AG04449 (cell line): ENCODE data around the gene CIZ1.

Source experiments
- CTCF ChIA-PET: fragments of 350-600 bp; formaldehyde crosslinking; extraction: SDS; loops from one replicate; lab custom pipeline; 2021; ENCODE audit warnings: antibody characterized with exemption; lab: Yijun Ruan, JAX
- POLR2A ChIA-PET: fragments of 400-600, 350-600 bp; formaldehyde crosslinking; extraction: SDS; loops from one replicate; lab custom pipeline; 2020; ENCODE audit warnings: antibody characterized with exemption, inconsistent platforms; lab: Yijun Ruan, JAX
- DNase-seq: peaks from one replicate; pipeline ENCODE4 v3.0.0-alpha.2; 2010; ENCODE audit warnings: low read depth, low spot score
- H3K4me3 ChIP-seq: 2 replicates; pipeline ENCODE4 v1.5.1; 2011; ENCODE audit warnings: low read depth, mild to moderate bottlenecking, control low read depth, low read length
- TF ChIP-seq, protein P1 (sequence below): IDR thresholded peaks from one replicate; pipeline ENCODE4 v1.5.1; 2011; ENCODE audit warnings: mild to moderate bottlenecking, moderate library complexity, low read length, control low read depth, inconsistent platforms; ENCODE audit not compliant: insufficient read depth; ENCODE audit errors: missing control alignments

The CIZ1 gene

DNA sequence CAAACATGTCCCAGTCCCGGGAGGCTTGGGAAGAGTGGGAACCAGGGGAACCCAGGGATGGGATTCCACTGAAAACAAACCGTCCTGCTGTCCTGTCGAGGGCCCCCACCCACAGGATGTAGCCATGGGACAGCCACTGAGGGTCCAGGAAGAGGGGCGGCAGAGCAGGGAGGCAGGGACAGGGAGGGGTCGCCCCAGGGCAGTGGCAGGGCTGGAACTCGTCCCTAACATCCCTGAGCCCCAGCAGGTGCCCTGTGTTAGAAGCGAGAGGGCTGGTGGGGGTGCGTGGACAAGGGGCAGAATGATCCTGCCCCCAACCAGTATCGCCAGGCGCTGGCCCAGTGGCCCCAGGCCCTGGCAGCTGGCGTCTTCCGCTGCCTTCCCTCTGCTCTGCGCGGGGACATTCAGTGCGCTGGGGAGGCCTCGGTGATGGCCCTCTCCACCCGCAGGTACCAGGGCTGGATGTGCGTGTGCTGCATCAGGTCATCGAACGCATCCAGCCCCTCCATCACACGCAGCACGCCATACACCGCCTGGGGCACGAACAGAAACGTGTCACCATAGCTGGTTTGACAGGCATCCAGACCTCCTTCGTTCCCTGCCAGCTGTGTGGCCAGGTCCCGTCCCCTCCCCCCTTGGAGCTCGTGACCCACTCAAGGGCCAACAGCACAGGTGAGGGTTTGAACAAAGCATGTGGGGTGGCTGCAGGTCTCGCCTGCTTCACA lies 70.5 kb downstream of the CIZ1 start:
- no peak for DNase-seq
- H3K4me3 ChIP-seq: no peak overlapping the region
- TF ChIP-seq, protein P1, sequence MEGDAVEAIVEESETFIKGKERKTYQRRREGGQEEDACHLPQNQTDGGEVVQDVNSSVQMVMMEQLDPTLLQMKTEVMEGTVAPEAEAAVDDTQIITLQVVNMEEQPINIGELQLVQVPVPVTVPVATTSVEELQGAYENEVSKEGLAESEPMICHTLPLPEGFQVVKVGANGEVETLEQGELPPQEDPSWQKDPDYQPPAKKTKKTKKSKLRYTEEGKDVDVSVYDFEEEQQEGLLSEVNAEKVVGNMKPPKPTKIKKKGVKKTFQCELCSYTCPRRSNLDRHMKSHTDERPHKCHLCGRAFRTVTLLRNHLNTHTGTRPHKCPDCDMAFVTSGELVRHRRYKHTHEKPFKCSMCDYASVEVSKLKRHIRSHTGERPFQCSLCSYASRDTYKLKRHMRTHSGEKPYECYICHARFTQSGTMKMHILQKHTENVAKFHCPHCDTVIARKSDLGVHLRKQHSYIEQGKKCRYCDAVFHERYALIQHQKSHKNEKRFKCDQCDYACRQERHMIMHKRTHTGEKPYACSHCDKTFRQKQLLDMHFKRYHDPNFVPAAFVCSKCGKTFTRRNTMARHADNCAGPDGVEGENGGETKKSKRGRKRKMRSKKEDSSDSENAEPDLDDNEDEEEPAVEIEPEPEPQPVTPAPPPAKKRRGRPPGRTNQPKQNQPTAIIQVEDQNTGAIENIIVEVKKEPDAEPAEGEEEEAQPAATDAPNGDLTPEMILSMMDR: no peak
- CTCF ChIA-PET: interaction anchor here (1.0 to 2.4 kb wide), 8 partner anchors 8 to 178 kb away, joined by 3 to 15 read pairs (median 5); no protein-coding TSS in a partner anchor
- POLR2A ChIA-PET: interaction anchor here (0.6 kb wide), 1 partner anchor 23 kb away, joined by 3 read pairs; no protein-coding TSS in a partner anchor

DNA sequence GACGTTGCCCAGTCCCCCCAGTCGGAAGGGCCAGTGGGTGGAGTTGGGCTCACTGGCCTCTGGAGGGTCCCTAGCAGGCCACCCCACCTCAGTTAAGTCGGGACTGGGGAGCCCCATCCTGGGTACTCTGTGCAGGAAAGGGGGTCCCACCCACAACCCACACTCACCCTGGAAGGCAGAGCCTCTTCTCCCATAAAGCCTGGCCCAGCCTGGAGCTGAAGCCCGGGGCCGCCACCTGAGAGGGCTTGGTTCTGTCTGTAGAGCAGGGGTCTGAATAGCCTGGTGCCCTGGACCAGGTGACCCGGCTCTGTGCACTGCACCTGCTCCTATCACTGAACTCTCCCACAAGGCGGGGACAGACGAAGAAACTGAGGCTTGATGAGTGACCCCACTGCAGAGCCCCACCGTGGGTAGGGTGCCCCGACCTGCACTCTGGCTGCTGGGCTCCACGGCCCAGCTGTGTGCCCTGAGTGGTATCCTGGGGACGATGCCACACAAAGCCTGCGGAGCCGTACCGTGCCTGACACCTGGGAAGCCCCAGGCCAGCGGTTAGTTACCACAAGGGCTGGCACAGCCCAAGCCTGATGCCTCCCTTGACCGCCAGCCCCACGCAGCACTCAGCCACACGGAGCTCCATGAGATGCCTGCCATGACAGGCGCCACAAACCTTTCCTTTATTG lies 71.2 kb downstream of the CIZ1 start:
- no peak overlapping the region for H3K4me3 ChIP-seq
- POLR2A ChIA-PET: interaction anchor here (0.6 kb wide), 2 partner anchors 22 to 163 kb away, joined by 3 read pairs; no protein-coding TSS in a partner anchor
- DNase-seq: no peak
- CTCF ChIA-PET: interaction anchor here (1.0 to 2.4 kb wide), 8 partner anchors 9 to 177 kb away, joined by 3 to 15 read pairs (median 5); no protein-coding TSS in a partner anchor
- TF ChIP-seq, protein P1: no peak

DNA sequence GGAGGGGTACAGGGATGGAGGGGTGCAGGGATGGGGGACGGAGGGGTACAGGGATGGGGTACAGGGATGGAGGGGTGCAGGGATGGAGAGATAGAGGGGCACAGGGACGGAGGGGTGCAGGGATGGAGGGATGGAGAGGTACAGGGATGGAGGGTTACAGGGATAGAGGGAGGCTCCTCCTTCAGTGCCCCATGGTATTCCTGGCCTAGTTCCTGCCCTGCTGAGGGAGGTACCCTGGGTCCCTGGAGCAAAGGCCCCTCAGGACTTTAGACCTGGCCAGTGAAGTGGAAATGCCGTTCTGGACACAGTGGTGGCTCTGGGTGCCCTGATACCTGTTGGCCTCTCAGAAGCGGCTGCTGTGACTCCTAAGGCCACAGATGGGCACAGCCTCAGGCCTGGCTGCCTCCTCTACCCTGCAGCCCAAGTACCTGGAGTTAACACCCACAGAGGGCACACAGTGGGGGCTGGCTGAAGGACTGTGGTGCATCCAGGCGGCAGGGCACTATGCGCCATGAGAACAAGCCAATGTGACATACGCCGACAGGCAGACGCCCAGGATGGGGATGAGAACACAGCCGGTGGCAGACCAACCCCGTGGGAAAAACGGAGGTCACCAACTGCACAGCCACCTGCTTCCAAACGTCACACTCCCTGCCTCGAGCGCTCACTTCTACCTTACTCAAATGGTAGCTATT lies 72.3 kb downstream of the CIZ1 start:
- no peak overlapping the region for H3K4me3 ChIP-seq
- TF ChIP-seq, protein P1: no peak
- ChIA-PET POLR2A (interaction anchor here (0.6 kb wide), 1 partner anchor 162 kb away, joined by 3 read pairs; no protein-coding TSS in a partner anchor), CTCF (interaction anchor here (1.2 to 2.4 kb wide), 6 partner anchors 8 to 176 kb away, joined by 3 to 15 read pairs (median 8); no protein-coding TSS in a partner anchor)
- no peak for DNase-seq

DNA sequence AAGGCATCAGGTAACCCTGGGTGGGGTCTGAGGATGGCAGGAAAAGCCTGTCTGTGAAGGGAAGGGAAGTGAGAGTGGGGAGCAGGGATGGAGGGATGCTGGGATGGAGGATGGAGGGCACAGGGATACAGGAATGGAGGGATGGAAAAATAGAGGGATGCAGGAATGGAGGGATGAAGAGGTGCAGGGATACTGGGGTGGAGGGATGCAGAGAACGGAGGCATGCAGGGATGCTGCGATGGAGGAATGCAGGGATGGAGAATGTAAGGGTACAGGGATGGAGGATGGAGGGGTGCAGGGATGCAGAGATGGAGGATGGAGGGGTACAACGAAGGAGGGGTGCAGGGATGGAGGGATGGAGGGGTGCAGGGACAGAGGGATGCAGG lies 72.9 kb downstream of the CIZ1 start:
- no peak overlapping the region for H3K4me3 ChIP-seq
- CTCF ChIA-PET: interaction anchor here (0.7 to 7.1 kb wide), 35 partner anchors 9 to 244 kb away, joined by 3 to 264 read pairs (median 5); partner anchors contain the start of genes DPM2, NAIF1, PIP5KL1 and PTGES2
- no peak for DNase-seq
- POLR2A ChIA-PET: interaction anchor here (0.6 kb wide), 1 partner anchor 180 kb away, joined by 3 read pairs; no protein-coding TSS in a partner anchor
- TF ChIP-seq, protein P1: no peak

DNA sequence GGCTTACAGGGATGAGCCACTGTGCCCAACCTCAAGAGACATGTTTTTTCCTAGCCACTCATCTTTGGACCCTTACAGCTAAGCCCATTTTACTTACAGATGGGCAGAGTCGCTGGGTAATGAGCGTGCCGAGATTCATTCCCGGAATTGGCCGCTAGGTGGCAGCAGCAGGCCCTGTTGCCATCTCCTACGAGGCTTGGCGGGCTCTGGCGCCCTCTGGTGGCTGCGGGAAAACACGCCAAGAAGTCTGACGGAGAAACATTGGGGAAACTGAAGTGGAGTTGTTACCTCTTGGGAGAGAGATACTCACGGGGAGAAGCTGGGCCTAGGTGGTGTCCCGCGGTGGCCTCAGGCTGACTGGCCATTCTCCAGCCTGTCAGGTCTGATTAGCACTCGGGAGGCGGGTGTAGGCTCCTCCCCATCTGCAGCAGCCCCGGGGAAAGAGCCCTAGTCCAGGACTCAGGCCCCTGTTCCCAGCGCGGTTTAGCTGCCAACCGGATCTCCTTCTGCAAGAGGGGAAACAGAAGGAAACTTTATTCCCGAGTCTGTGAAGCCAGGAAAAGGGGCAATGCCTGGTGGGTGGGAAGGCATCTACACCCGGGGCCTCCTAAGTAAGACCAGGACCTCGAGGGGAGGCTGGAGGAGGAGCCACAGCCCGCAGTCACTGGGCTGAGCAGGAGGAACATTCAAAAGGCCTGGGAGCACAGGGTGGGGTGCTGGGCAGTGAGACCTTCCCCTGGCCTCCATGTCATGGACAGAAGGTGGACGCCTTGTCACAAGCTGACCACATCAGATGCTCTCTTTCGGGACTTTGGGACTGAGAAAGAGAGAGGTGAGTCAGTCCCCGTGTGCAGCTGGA lies 73.5 kb downstream of the CIZ1 start:
- ChIA-PET CTCF (interaction anchor here (0.6 to 7.1 kb wide), 66 partner anchors 9 to 1666 kb away, joined by 3 to 264 read pairs (median 4); partner anchors contain the start of genes BBLN, DPM2, GOLGA2 and NAIF1), POLR2A (interaction anchor here (0.6 kb wide), 1 partner anchor 180 kb away, joined by 3 read pairs; no protein-coding TSS in a partner anchor)
- peak overlapping the region; percentile 12; the same call in 1 of the 2 replicates for H3K4me3 ChIP-seq
- TF ChIP-seq, protein P1: peak; percentile 100
- no peak for DNase-seq
